ENCODE data around the gene TEX52. TPM values are rescaled to one million over a fixed set of nuclear protein-coding genes. Genes with fewer than 3 reads are reported as not detected.
A peak's percentile ranks its signal among the peaks of the same experiment; 100 is the strongest.

Gene TEX52
- polyA plus RNA-seq, 3 donors, result not detected

DNA sequence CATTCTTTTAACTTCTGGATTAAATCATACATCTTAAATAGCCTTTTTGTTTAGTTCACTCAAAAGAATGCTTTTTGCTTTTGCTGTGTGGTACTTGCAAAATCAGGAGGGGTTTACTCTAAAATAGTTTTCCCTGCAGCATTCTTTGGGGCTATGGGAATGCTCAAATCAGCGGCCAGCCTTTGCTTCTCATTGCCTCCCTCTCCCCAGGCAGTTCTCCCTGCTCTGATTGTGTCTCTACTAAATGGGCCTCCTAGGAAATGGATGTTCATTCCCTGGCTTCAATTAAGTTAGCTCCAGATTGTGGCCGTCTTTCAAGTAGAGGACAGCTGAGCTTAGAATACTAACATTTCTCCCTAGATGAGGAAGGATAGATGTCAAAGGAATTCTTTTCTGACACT lies 38.2 kb upstream of the TEX52 start:
- no peak overlapping the region for H3K27ac Mint-ChIP-seq
- no peaks in the 10 kb centered on the region for H3K9me3 Mint-ChIP-seq
- intact Hi-C loops (cut with micrococcal nuclease), result no loop called here
- no peak for TF ChIP-seq CTCF (IDR thresholded peaks at IDR 0.05)
- H3K4me3 Mint-ChIP-seq, result no peak overlapping the region
- no peaks in the 10 kb centered on the region for H3K79me2 ChIP-seq (ENCODE audit: insufficient read depth, low read length)
- peaks cover 0 to 4% of the 10 kb centered on the region in 2 donors for H3K27me3 ChIP-seq (ENCODE audit: control insufficient read depth in 2 of 2, insufficient read depth in 2 of 2, low read length in 2 of 2)
- no peak overlapping the region for H3K4me3 ChIP-seq (replicated peaks in 1 of 3; ENCODE audit: low read depth in 2 of 3, low read length in 3 of 3)
- H4K20me1 ChIP-seq (ENCODE audit: insufficient read depth, low read length), result no peaks in the 10 kb centered on the region
- no peaks in the 10 kb centered on the region for H3K9me3 ChIP-seq (replicated peaks in 1 of 2; ENCODE audit: control insufficient read depth in 1 of 2, insufficient read depth in 1 of 2, low read length in 2 of 2)
- peaks cover 9% of the 10 kb centered on the region for H3K4me1 Mint-ChIP-seq
- no peak overlapping the region for H3K27ac ChIP-seq (ENCODE audit: low read depth in 1 of 2, low read length in 2 of 2)
- peaks cover 10 to 15% of the 10 kb centered on the region in 2 donors for H3K4me1 ChIP-seq (ENCODE audit: control insufficient read depth in 1 of 2, insufficient read depth in 2 of 2, low read length in 2 of 2)
- no peak overlapping the region for H3K9ac ChIP-seq (ENCODE audit: insufficient read depth, low read length, poor library complexity, severe bottlenecking)
- no peak overlapping the region for H2AFZ ChIP-seq (ENCODE audit: insufficient read depth, low read depth, low read length, poor library complexity, severe bottlenecking)
- no peaks in the 10 kb centered on the region for H3K36me3 ChIP-seq (replicated peaks in 1 of 2; ENCODE audit: control insufficient read depth in 1 of 2, insufficient read depth in 2 of 2, low read length in 2 of 2)
- H3K36me3 Mint-ChIP-seq, result no peaks in the 10 kb centered on the region
- no CpG with 5 or more reads among the region's 2 CpGs for WGBS (ENCODE audit: insufficient coverage)
- peaks cover 4 to 13% (median 11%) of the 10 kb centered on the region in 3 donors for H3K27me3 Mint-ChIP-seq (ENCODE audit: low read depth in 3 of 3)
- DNase-seq, result no peak
- H3K4me2 ChIP-seq (replicated peaks; ENCODE audit: extremely low read depth, low read length, poor library complexity, severe bottlenecking), result no peak overlapping the region

DNA sequence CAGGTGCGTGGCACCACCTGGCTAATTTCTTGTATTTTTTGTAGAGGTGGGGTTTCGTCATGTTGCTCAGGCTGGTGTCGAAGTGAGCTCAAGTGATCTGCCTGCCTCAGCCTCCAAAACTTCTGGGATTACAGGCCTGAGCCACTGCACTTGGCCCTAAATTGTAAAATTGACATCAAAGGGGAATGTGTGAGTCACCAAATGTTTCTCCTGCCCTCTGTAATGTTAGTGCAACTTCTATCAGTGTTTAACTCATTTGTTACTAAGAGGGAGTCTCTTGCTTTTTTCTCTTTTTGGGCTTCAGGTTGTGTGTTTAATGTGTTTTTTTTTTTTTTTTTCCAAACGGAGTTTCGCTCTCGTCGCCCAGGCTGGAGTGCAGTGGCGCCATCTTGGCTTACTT lies 36.2 kb upstream of the TEX52 start:
- no peak overlapping the region for H3K9ac ChIP-seq (ENCODE audit: insufficient read depth, low read length, poor library complexity, severe bottlenecking)
- H3K9me3 ChIP-seq (replicated peaks in 1 of 2; ENCODE audit: control insufficient read depth in 1 of 2, insufficient read depth in 1 of 2, low read length in 2 of 2), result no peaks in the 10 kb centered on the region
- peaks cover 12 to 17% of the 10 kb centered on the region in 2 donors for H3K4me1 ChIP-seq (ENCODE audit: control insufficient read depth in 1 of 2, insufficient read depth in 2 of 2, low read length in 2 of 2)
- peaks cover 3 to 5% of the 10 kb centered on the region in 2 donors for H3K36me3 Mint-ChIP-seq
- H3K4me3 Mint-ChIP-seq, result no peak overlapping the region
- peaks cover 13% of the 10 kb centered on the region for H3K4me1 Mint-ChIP-seq
- no peak overlapping the region for H3K4me2 ChIP-seq (replicated peaks; ENCODE audit: extremely low read depth, low read length, poor library complexity, severe bottlenecking)
- DNase-seq, result no peak
- peak overlapping the region in 1 of 7 donors; percentile 30 for H3K27ac Mint-ChIP-seq
- no peak overlapping the region for H3K27ac ChIP-seq (ENCODE audit: low read depth in 1 of 2, low read length in 2 of 2)
- H3K4me3 ChIP-seq (replicated peaks in 1 of 3; ENCODE audit: low read depth in 2 of 3, low read length in 3 of 3), result no peak overlapping the region
- H3K27me3 Mint-ChIP-seq (ENCODE audit: low read depth in 3 of 3), result peaks cover 4 to 13% (median 11%) of the 10 kb centered on the region in 3 donors
- H3K79me2 ChIP-seq (ENCODE audit: insufficient read depth, low read length), result no peaks in the 10 kb centered on the region
- H3K9me3 Mint-ChIP-seq, result no peaks in the 10 kb centered on the region
- H3K36me3 ChIP-seq (replicated peaks in 1 of 2; ENCODE audit: control insufficient read depth in 1 of 2, insufficient read depth in 2 of 2, low read length in 2 of 2), result peaks cover 0 to 4% of the 10 kb centered on the region in 2 donors
- H4K20me1 ChIP-seq (ENCODE audit: insufficient read depth, low read length), result no peaks in the 10 kb centered on the region
- no CpG with 5 or more reads among the region's 8 CpGs for whole genome bisulfite sequencing (ENCODE audit: insufficient coverage)
- no peak overlapping the region for H2AFZ ChIP-seq (ENCODE audit: insufficient read depth, low read depth, low read length, poor library complexity, severe bottlenecking)
- intact Hi-C loops (cut with micrococcal nuclease), result no loop called here
- no peak for TF ChIP-seq CTCF (IDR thresholded peaks at IDR 0.05)
- H3K27me3 ChIP-seq (ENCODE audit: control insufficient read depth in 2 of 2, insufficient read depth in 2 of 2, low read length in 2 of 2), result peaks cover 0 to 4% of the 10 kb centered on the region in 2 donors
